ENCODE data around the gene C19orf38. TPM values are rescaled to one million over a fixed set of nuclear protein-coding genes. Genes with fewer than 3 reads are reported as not detected.

Gene C19orf38
- total and polyA plus RNA-seq, 9 of the 15 experiments (the other 6 are each of a cell fraction or from before 2014, with no cell fraction given), result 0.14 to 0.18 TPM; not detected in 7

DNA sequence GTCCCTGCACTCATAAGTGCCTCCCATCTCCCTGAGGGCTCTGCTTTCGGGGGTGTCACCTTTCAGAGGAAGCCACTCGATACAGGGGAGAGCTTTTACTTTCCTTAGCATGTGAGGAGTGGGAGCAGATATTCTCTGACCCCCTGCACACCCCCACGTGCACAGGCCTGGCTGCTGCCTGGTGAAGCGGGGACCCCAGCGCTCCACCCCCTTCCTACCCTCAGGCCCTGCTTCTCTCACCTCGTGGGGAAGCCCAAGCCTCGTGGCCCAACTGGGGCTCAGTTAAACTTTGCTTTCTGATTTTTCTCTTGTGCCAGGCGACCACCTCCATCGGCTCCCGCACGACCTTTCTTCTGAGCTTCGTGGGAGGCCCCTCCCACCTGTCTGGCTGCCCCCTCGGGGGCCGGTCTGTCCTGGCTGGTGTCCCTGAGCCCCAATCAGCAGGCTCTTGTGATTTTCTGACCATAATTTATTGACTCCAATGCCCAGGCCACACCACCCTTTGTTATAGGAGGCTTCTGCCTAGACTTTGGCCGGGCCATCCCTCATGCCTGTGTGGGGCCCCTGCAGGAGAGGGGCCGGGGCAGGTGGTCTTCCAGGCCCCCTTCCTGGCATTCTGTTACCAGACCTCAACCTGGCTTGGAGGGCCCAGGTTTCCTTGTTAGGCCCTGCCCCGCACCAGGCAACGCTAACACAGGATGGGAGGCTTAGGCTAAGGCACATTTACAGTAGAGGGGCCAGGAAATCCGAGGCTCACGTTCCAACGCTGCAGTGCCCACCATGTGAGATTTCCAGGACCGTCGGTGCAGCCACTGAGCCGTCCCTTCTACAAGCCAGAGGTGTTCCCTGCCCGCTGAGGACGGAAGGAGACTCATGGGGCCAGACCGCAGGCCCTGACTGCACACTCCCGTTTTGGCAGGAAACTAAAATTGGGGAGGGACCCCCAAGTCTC lies 16.0 kb upstream of the C19orf38 start:
- Histone ChIP-seq H3K9me1 (ENCODE audit: control insufficient read depth, insufficient read depth, low read length) (no peaks in the 10 kb centered on the region), H4K20me1 (replicated peaks; ENCODE audit: control insufficient read depth, insufficient read depth, low read length) (peaks cover 7% of the 10 kb centered on the region; the same call in 1 of the 2 replicates), H3K27me3 (ENCODE audit: control insufficient read depth in 2 of 2, insufficient read depth in 2 of 2, low read length in 2 of 2) (no peaks in the 10 kb centered on the region), H3K4me2 (ENCODE audit: insufficient read depth, low read length) (no peak overlapping the region), H3K9ac (ENCODE audit: insufficient read depth in 1 of 2, low read depth in 2 of 2, low read length in 2 of 2) (peak overlapping the region in 1 of 2 experiments; percentile 0; a peak in 1 of 4 replicates), H2AFZ (ENCODE audit: low read depth, low read length) (no peak overlapping the region), H3K4me3 (no peak overlapping the region), H3K9me3 (replicated peaks; ENCODE audit: control insufficient read depth, insufficient read depth, low read depth, low read length) (peaks cover 8% of the 10 kb centered on the region), H3K4me1 (replicated peaks in 1 of 2; ENCODE audit: control insufficient read depth in 2 of 2, insufficient read depth in 2 of 2, low read length in 2 of 2) (peaks cover 12 to 63% of the 10 kb centered on the region in 2 experiments; a peak in 4 of 5 replicates), H3K27ac (ENCODE audit: extremely low read depth, low read depth, low read length) (no peak overlapping the region), H3K36me3 (ENCODE audit: control insufficient read depth, insufficient read depth, low read length) (peaks cover 65% of the 10 kb centered on the region; the same call in 2 of the 3 replicates), H3K79me2 (ENCODE audit: control insufficient read depth, insufficient read depth, low read length) (peaks cover 7% of the 10 kb centered on the region; the same call in 2 of the 3 replicates)
- no TSS peak for BruUV-seq (replicated peaks)
- FAIRE-seq (no peak), ATAC-seq (no peak), DNase-seq (ENCODE audit: extremely low read depth in 1 of 4, low spot score in 3 of 4) (no peak)
- ChIA-PET CTCF (ENCODE audit: low intra/inter-chr PET ratio) (no interaction called here), POLR2A (interaction anchor here (7.4 kb wide), 1 partner anchor 10 kb away, joined by 58 read pairs; no protein-coding TSS in a partner anchor)
- TF ChIP-seq, protein P1, sequence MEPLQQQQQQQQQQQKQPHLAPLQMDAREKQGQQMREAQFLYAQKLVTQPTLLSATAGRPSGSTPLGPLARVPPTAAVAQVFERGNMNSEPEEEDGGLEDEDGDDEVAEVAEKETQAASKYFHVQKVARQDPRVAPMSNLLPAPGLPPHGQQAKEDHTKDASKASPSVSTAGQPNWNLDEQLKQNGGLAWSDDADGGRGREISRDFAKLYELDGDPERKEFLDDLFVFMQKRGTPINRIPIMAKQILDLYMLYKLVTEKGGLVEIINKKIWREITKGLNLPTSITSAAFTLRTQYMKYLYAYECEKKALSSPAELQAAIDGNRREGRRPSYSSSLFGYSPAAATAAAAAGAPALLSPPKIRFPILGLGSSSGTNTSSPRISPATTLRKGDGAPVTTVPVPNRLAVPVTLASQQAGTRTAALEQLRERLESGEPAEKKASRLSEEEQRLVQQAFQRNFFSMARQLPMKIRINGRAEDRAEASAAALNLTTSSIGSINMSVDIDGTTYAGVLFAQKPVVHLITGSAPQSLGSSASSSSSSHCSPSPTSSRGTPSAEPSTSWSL (CRISPR knock-in tag; IDR thresholded peaks at IDR 0.05; ENCODE audit: borderline replicate concordance), result no peak
- peak; percentile 42; the same call in 1 of the 2 replicates for TF ChIP-seq SUPT5H (IDR thresholded peaks at IDR 0.05)
- TF ChIP-seq MYNN (IDR thresholded peaks at IDR 0.05), result 0 out of 2 replicates have a peak, but pooled peaks have one; percentile 24
- TF ChIP-seq MYNN (CRISPR knock-in tag; IDR thresholded peaks at IDR 0.05), result no peak
- peak; percentile 84 for TF ChIP-seq RBM22 (IDR thresholded peaks at IDR 0.05; ENCODE audit: low read depth, low read length, poor library complexity, severe bottlenecking)
- 0 out of 2 replicates have a peak, but pooled peaks have one; percentile 16 for TF ChIP-seq POLR2A (conservative IDR thresholded peaks at IDR 0.05)
- TF ChIP-seq POLR2G (IDR thresholded peaks at IDR 0.05; ENCODE audit: low read depth, low read length), result peak; percentile 54; the same call in 1 of the 2 replicates
- intact Hi-C loops (cut with micrococcal nuclease), result no loop called here
- in situ Hi-C loops (cut with MboI), result no loop called here
- 88% methylated on average over 26 of the region's 28 CpGs for WGBS (ENCODE audit: insufficient coverage, low coverage, missing lambda C conversion rate)

All from K562 (cell line).